Neutrophil (primary cell): Measurements from ENCODE around the gene CMTM7.

Experiments
- H3K27ac ChIP-seq: fragments of 200-600 bp; sonication (generic); 2 replicates; pipeline ENCODE4 v1.5.1; 2016; ENCODE audit warnings: mild to moderate bottlenecking, moderate library complexity
- H3K27me3 ChIP-seq: fragments of 200-600 bp; sonication (generic); 2 replicates; pipeline ENCODE4 v1.6.0; 2016; ENCODE audit warnings: mild to moderate bottlenecking
- H3K36me3 ChIP-seq: fragments of 200-600 bp; sonication (generic); 2 replicates; pipeline ENCODE4 v1.5.1; 2017
- H3K4me1 ChIP-seq, 2 experiments: fragments of 200-600 bp in 1 of 2; sonication (generic) in 1 of 2; 1 replicate in 1 of 2; 2 replicates in 1 of 2; pipeline versions ENCODE4 v1.5.1 to v1.6.1; 2013 to 2016; ENCODE audit warnings: low read depth in 1 of 2, low read length in 1 of 2, mild to moderate bottlenecking in 1 of 2, moderate library complexity in 1 of 2; ENCODE audit not compliant: control insufficient read depth in 1 of 2, insufficient read depth in 1 of 2
- H3K4me3 ChIP-seq, 2 experiments: fragments of 200-600 bp in 1 of 2; sonication (generic) in 1 of 2; 1 replicate in 1 of 2; 2 replicates in 1 of 2; pipeline ENCODE4 v1.5.1; 2013 to 2016; ENCODE audit warnings: low read depth in 1 of 2, low read length in 1 of 2, mild to moderate bottlenecking in 1 of 2, moderate library complexity in 1 of 2
- H3K9me3 ChIP-seq: fragments of 200-600 bp; sonication (generic); 2 replicates; pipeline ENCODE4 v1.5.1; 2016
- TF ChIP-seq, protein P1 (sequence below): fragments of 200-600 bp; sonication (generic); IDR thresholded peaks from 2 replicates; pipeline ENCODE4 v1.5.1; 2016; ENCODE audit warnings: antibody characterized with exemption

CMTM7 gene

DNA sequence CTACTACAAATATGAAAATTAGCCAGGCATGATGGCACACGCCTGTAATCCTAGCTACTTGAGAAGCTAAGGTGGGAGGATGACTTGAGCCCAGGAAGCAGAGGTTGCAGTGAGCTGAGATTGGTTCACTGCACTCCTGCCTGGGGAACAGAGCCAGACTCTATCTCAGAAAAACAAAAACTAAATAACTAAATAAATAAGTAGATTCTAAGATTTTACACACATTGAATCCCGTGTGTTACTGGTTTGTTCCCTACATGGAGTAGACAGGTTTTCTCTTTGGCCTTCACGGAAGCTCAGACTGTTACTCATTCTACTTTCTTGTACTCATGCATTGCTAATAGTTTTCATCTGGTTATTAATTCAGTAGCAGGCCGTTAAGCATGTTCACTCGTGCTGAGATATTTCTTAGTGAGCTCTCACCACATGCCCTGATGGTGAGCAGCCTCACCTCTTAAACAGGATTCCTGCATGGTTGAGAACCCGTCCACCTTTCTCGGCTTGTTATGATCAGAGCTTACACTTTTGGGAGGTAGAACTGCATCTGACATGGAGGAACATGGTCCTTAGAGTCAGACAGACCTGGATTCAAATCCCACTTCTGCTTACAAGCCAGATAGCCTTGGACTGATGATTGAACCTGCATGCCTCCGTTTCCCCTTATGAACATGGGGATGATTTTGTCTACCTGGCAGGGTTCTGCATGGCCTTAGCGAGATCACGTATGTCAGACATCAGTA lies 49.1 kb downstream of the CMTM7 start:
- H3K9me3 ChIP-seq: no peaks in the 10 kb centered on the region
- peaks cover 31 to 32% of the 10 kb centered on the region in 2 experiments for H3K4me1 ChIP-seq
- H3K27ac ChIP-seq: peak overlapping the region; percentile 29
- no peak overlapping the region for H3K4me3 ChIP-seq
- TF ChIP-seq, protein P1, sequence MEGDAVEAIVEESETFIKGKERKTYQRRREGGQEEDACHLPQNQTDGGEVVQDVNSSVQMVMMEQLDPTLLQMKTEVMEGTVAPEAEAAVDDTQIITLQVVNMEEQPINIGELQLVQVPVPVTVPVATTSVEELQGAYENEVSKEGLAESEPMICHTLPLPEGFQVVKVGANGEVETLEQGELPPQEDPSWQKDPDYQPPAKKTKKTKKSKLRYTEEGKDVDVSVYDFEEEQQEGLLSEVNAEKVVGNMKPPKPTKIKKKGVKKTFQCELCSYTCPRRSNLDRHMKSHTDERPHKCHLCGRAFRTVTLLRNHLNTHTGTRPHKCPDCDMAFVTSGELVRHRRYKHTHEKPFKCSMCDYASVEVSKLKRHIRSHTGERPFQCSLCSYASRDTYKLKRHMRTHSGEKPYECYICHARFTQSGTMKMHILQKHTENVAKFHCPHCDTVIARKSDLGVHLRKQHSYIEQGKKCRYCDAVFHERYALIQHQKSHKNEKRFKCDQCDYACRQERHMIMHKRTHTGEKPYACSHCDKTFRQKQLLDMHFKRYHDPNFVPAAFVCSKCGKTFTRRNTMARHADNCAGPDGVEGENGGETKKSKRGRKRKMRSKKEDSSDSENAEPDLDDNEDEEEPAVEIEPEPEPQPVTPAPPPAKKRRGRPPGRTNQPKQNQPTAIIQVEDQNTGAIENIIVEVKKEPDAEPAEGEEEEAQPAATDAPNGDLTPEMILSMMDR: no peak
- no peaks in the 10 kb centered on the region for H3K27me3 ChIP-seq
- H3K36me3 ChIP-seq: no peaks in the 10 kb centered on the region

DNA sequence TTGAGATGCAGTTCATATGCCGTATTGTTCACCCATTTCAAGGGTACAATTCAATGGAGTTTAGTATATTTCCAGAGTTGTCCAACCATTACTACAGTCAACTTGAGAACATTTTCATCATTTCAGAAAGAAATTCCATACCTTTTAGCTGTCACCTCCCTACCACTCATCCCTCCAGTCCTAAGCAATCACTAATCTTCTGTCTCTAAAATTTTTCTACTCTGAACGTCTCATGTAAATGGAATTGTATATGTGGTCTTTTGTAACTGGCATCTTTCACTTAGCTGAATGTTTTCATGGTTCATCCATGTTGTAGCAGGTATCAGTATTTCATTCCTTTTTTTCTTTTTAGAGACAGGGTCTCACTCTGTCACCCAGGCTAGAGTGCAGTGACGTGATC lies 51.1 kb downstream of the CMTM7 start:
- H3K4me1 ChIP-seq: peaks cover 39 to 41% of the 10 kb centered on the region in 2 experiments
- peak overlapping the region; percentile 73 for H3K27ac ChIP-seq
- TF ChIP-seq, protein P1: no peak
- H3K27me3 ChIP-seq: no peaks in the 10 kb centered on the region
- H3K36me3 ChIP-seq: no peaks in the 10 kb centered on the region
- H3K9me3 ChIP-seq: no peaks in the 10 kb centered on the region
- H3K4me3 ChIP-seq: no peak overlapping the region

DNA sequence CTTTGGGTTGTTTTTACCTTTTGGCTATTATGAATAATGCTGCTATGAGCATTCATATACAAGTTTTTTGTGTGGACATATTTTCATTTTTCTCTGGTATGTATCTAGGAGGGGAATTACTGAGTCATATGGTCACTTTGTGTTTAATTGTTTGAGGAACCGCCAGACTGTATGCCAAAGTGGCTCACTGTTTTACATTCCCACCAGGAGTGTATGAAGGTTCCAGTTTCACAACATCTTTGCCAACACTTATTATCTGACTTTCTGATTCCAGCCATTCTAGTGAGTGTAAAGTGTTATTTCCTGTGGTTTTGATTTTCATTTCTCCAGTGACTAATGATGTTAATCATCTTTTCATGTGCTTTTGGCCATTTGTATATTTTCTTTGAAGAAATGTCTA lies 51.8 kb downstream of the CMTM7 start:
- H3K4me1 ChIP-seq: peaks cover 42 to 43% of the 10 kb centered on the region in 2 experiments
- H3K27me3 ChIP-seq: no peaks in the 10 kb centered on the region

DNA sequence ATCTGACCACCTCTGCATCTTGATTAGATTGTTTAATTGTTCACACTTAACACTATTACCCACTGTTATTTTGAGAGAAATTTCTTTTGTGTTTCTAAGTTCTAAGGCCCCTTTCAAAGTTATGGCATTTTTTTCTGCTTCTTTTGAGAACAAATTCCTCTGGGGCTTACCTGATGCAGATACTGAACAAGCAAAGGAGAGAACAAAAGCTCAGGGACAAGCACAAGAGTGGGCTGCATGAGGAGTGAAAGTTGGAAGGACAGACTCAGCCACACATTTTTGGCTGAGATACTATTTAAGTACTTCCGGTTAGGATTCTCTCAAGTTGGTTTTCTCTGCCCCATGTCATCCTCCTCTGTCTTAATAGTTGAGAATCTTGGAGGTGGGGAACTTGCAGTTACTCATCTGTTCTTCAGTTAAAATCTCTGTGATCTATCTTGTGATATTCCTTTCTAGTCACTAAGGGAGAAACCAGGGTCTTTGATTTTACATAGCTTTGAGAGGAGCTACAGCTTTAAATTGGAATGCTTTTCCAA lies 56.3 kb downstream of the CMTM7 start:
- no peaks in the 10 kb centered on the region for H3K9me3 ChIP-seq
- H3K4me1 ChIP-seq: peaks cover 29 to 30% of the 10 kb centered on the region in 2 experiments
- no peaks in the 10 kb centered on the region for H3K27me3 ChIP-seq
- TF ChIP-seq, protein P1: no peak
- H3K27ac ChIP-seq: no peak overlapping the region
- no peak overlapping the region for H3K4me3 ChIP-seq
- peaks cover 31% of the 10 kb centered on the region for H3K36me3 ChIP-seq

More for the DNA sequence above, 51.8 kb downstream of the CMTM7 start:
- H3K36me3 ChIP-seq: no peaks in the 10 kb centered on the region
- no peaks in the 10 kb centered on the region for H3K9me3 ChIP-seq
- H3K4me3 ChIP-seq: no peak overlapping the region
- peak overlapping the region; percentile 73 for H3K27ac ChIP-seq
- TF ChIP-seq, protein P1: no peak

DNA sequence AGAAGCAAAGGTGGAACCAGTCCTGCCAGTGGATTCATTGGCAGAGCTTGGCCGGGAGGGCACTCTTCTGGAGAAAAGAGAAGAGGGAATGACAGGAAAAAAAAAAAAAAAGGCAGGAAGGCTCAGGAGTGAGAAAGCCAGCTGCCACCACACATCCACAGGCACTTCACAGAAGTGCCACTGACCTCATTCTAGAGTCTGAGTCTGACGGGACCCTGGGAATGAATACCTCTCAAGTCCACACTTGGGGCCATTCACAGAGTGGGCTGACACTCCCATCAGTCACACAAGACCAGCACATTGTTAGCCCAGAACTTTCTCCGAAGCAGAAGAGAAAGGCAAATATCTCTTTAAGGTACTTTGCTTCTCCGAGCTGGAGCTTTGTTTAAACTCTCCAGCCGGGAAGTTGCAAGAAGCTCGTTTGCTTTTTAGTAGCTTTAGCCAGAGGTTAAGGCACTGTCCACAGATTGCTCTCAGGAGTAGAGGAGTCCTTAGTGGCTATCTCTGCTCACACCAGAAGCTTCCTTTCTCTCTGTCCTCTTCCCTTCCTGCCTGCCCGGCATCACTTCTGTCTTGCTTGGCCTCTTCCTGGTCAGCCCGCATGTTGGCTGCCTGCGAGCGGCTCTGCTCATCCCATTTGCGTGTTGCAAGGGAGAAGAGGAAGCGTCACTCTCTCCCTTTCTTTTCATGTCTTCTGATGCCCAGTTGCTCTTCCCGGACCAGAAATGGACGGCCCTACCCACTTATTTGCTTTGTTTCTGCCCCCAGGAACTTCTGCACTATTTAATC lies 57.2 kb downstream of the CMTM7 start:
- H3K4me1 ChIP-seq: peaks cover 22 to 23% of the 10 kb centered on the region in 2 experiments
- H3K4me3 ChIP-seq: no peak overlapping the region
- no peaks in the 10 kb centered on the region for H3K27me3 ChIP-seq
- TF ChIP-seq, protein P1: no peak
- H3K9me3 ChIP-seq: no peaks in the 10 kb centered on the region
- H3K27ac ChIP-seq: peak overlapping the region; percentile 37
- peaks cover 37% of the 10 kb centered on the region for H3K36me3 ChIP-seq
